ENCODE measurements around the gene SLITRK6. TPM values are rescaled to one million over a fixed set of nuclear protein-coding genes. Genes with fewer than 3 reads are reported as not detected.

SLITRK6 gene, protein sequence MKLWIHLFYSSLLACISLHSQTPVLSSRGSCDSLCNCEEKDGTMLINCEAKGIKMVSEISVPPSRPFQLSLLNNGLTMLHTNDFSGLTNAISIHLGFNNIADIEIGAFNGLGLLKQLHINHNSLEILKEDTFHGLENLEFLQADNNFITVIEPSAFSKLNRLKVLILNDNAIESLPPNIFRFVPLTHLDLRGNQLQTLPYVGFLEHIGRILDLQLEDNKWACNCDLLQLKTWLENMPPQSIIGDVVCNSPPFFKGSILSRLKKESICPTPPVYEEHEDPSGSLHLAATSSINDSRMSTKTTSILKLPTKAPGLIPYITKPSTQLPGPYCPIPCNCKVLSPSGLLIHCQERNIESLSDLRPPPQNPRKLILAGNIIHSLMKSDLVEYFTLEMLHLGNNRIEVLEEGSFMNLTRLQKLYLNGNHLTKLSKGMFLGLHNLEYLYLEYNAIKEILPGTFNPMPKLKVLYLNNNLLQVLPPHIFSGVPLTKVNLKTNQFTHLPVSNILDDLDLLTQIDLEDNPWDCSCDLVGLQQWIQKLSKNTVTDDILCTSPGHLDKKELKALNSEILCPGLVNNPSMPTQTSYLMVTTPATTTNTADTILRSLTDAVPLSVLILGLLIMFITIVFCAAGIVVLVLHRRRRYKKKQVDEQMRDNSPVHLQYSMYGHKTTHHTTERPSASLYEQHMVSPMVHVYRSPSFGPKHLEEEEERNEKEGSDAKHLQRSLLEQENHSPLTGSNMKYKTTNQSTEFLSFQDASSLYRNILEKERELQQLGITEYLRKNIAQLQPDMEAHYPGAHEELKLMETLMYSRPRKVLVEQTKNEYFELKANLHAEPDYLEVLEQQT
- total RNA-seq = 0.60 TPM
- long read RNA-seq = 0 reads

DNA sequence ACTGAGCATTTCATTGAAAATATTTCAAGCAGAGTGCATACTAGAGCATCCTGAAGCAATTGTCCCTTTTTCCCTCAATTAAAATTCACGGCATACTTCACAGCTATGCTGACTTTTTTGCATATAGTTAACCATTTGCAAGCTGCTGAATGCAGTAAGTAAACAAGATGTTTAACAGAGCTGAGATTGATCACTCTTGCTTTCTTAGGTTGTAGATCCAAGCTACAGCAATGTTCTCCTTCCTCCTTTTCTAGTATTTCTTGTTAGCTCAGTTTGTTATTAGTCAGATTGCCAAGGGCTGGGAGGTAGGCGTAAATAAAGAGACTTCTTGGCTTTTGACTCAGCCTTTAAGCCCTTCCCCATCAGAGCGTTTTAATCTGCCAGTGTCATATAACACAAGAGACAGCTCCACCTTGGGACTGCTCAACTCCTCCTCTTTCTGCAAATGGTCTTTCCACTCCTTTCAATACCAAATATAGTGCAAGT is at the start of gene SLITRK6:
TSS of gene SLITRK6 (minus strand) at position 323 of the 486 bp plus-strand sequence. CDS start 2,911 bp downstream, outside the sequence.
- DNase-seq (ENCODE audit: missing footprints) = no peak
- ATAC-seq = no peak
- intact Hi-C loops (cut with DNase I) = no loop called here

DNA sequence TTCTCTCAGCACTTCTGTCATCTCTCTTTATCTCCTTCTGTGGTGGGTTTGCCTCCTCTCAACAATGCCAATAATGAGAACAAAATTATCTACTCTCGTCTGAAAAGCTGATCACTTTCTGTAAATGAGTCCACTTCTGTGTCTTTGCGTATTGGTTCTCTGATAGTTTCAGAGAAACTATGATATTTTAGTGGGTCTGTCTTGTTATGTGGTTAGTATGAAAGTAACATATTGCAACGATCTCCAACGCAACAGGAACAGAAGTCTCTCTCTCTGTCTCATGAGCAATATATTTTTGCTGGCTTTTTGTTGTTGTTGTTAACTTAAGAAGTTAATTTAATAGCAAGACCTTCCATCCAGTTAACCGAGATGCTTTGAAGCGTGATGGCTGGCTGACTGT is 47.8 kb upstream of the SLITRK6 start:
- DNase-seq (ENCODE audit: missing footprints) (no peak), ATAC-seq (no peak)
- intact Hi-C loops (cut with DNase I) = no loop called here

DNA sequence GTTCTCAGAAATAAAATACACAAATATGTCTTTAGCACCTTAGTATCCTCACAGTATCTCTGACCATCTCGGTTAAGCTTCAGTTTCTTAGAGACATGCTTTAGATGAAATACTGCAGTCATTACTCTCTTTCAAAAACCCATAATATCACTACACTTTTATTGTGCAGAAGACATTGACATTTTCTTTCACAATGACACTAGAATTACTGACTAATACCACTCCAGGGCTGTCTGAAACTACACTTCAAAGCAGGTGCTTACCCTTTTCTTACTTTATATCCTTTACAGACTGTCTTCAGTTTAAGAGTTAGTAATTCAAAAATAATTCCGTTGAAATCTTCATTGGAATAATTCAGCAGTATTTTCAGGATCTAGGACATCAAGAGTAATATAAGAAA is 42.2 kb upstream of the SLITRK6 start:
- DNase-seq (ENCODE audit: missing footprints) = no peak
- no peak for ATAC-seq
- intact Hi-C loops (cut with DNase I) = no loop called here

DNA sequence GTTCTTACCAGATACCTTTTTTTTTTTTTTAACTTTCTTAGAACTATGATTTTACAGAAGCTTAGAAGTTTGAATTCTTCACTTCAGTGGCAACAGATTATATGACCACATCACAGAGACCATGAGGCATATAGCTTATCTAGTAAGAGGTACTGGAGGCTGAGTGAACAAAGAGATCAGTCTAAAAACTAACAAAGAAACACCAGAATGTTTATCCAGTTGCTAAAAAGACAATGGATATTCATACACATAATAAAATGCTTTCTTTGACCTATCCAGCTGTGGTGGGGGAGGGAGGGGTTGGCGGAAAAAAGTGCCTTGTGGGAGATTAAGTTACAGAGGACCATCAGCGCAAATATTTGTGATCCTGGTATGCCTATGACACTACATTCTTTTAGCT is 34.7 kb upstream of the SLITRK6 start:
- intact Hi-C loops (cut with DNase I) = no loop called here
- DNase-seq (ENCODE audit: missing footprints) (no peak), ATAC-seq (no peak)

DNA sequence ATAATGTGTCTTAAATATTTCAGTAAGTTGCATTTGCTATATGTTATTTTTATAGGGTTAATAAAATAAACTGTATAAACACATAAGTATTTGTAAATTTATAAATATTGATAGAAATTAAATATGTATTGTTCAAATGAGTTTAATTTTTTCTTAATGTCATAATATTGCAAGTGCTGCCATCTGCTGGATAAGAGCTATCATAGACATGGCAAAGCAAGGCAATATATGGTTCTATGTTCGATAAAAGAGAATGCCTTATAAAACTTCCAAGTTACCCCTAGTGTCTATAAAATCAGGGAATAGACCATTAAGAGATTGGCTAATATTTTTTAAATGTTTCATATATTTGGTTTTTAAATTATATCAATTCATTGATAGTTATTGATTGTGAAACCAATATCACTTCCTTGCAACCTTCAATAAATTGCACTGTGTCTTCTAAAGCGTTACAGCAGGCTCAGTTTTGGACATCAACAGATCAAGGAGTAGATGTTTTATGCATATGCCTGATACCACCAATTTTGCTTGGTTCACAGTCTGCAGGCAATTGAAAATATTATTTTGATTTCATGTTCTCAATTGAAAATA is 29.0 kb upstream of the SLITRK6 start:
- intact Hi-C loops (cut with DNase I) = no loop called here

DNA sequence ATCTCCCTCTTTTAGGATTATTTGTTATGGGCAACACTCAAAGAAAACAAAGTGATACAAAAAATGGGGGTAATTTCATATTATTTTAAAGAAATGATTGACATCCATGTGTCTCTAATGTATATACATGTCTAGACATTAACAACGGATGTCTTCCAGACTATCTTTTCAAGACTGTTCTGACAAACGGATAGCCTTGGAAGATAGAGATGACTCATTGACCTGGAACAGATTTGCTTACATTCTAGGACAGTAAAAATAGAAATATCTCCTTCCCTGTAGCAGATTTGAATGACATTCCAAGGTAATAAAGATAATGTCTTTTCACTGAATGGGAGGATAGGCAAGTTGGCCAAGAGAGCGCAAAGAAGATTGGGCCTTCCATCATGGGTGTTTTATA is 26.2 kb upstream of the SLITRK6 start:
- no peak for DNase-seq (ENCODE audit: missing footprints)
- intact Hi-C loops (cut with DNase I) = no loop called here

More for the DNA sequence above, 29.0 kb upstream of the SLITRK6 start:
- DNase-seq (ENCODE audit: missing footprints) = no peak
- ATAC-seq = no peak

DNA sequence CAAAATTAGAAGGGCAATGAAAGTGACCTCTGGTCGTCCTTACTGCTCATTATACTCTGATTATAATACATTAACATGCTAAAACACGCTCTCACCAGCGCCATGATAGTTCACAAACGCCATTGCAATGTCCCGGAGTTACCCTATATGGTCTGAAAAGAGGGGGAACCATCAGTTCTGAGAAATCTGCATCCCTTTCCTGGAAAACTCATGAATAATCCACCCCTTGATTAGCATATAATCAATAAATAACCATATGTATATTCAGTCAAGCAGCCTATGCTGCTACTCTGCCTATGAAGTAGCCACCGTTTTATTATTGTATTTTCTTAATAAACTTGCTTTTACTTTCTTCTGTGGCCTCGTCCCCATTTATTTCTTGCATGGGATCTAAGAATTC is 24.6 kb upstream of the SLITRK6 start:
- intact Hi-C loops (cut with DNase I) = no loop called here
- DNase-seq (ENCODE audit: missing footprints) (no peak), ATAC-seq (no peak)

More for the DNA sequence above, 26.2 kb upstream of the SLITRK6 start:
- ATAC-seq = no peak

DNA sequence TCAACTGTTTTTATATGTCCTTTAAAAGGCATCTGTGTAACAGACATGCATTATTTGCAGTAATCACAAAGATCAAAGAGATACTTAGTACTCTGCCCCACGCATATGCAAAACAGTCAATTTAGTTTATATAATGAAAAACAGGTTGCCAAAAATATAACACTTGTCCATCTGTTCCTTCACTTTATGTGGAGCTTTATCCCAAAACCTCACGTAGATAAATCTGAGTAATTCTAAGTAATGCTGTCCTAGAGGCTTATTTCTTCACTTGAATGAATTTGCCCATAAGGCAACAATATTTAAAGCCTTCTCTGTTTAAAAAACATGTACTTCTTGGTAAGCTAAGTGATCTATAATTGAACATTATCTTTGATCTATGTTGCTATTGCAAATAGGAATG is 20.3 kb upstream of the SLITRK6 start:
- intact Hi-C loops (cut with DNase I) = no loop called here
- no peak for ATAC-seq

DNA sequence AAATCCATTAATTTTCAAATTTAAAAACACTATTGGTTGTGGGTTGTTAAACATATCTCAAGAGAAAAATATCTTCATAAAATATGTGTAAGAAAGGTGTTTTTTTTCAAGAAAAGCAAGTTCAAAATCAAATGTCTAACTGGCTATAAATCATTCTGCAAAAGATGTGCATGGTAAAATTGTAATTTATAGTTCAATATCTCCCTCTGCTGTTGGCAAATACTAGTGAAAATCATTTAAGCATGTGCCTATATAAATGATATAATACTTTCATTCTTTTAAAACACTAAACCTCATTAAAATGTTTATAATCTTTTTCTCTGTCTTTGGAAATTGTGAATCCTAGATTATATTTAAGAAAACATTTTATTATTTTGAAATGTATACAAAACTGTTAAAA is 17.2 kb upstream of the SLITRK6 start:
- DNase-seq (ENCODE audit: missing footprints) (no peak), ATAC-seq (no peak)
- intact Hi-C loops (cut with DNase I) = no loop called here

More for the DNA sequence above, 20.3 kb upstream of the SLITRK6 start:
- no peak for DNase-seq (ENCODE audit: missing footprints)

DNA sequence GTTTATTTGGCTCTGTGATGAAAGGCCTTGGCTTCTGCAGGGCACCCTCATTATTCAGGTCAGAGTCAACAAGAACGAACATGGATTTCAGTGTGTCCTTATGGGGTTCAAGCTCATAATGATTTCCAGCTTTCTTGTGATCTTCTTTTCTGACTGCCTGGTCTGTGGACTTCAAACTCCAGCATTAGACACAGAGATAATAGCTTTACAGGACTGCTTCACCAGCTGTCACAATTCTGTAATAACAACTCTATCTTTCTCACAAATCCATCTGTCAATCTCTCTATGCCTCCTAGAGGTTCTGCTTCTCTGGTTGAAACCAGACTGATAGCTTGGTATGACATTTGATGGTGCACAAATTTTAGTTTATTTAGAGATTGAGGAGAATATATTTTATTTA is 13.1 kb upstream of the SLITRK6 start:
- ATAC-seq (no peak), DNase-seq (ENCODE audit: missing footprints) (no peak)
- intact Hi-C loops (cut with DNase I) = no loop called here

DNA sequence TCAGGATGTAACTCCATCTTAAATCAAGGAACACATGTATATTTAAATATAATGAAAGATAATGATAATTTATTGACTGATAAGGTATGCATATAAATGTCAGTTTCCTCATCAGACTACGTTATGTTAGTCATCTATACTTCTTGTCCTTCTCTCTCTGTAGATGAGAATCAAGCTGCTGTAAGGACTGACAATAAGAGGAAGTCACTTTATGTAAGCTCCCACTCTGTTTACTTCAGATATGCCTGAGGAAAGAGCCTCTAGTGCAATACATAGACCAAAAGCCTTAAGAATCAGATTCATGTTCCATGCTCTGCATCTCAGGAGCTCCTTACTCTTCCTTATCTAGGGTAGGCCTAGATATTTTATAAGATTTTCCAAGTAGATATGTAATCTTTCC is 9.6 kb upstream of the SLITRK6 start:
- intact Hi-C loops (cut with DNase I) = loop anchor here (5.0 kb wide), 2 partner anchors 892 to 912 kb away; no protein-coding TSS in a partner anchor
- no peak for DNase-seq (ENCODE audit: missing footprints)
- no peak for ATAC-seq

DNA sequence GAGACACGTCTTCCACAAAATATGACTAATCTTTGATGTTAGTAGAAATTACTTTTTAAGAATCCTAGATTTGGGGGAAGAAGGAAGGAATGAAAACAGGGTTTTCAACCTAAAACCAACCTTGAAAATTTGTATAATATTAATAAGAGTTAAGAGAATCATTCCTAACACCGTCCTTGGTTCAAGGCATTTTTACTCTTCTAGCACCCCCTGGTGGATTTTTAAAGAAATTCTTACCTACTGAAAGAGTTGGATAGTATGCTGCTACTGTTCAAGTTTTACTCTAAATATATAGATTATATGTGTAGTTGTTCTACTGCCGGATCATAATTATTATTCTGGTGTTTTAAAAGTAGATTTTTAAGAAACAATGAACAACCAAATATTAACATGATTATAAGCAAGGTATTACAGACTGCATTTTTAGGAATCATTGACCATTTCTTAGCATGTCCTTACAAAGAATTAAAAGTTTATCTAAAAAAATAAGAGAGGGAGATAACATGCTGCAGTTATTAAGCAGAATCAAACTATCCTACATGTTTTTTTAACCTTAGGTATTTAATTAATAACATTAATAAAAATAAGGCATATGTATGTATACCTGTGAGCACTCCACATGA is 7.4 kb upstream of the SLITRK6 start:
- DNase-seq (ENCODE audit: missing footprints) = no peak
- intact Hi-C loops (cut with DNase I) = loop anchor here (5.0 kb wide), 2 partner anchors 889 to 909 kb away; no protein-coding TSS in a partner anchor
- no peak for ATAC-seq

DNA sequence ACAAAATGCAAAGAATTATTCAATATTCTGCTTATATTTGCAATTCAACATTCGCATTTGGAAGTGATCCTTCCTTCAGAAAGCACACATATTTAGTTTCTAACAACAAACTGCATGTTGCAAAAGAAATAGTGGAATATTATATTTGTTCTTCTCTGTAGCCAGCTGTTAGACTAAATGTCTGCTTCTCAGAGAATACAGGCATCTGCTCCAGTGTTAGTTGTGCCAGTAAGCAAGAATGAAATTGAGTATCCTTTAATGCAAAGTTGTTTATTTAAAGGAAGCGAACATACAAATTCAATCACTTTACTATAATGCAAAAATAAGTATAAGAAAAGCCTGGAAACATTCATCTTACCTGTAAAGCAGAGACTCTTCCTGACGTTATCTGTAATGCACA is 663 bp downstream of the SLITRK6 start:
- intact Hi-C loops (cut with DNase I) = no loop called here
- no peak for DNase-seq (ENCODE audit: missing footprints)
- ATAC-seq = no peak

DNA sequence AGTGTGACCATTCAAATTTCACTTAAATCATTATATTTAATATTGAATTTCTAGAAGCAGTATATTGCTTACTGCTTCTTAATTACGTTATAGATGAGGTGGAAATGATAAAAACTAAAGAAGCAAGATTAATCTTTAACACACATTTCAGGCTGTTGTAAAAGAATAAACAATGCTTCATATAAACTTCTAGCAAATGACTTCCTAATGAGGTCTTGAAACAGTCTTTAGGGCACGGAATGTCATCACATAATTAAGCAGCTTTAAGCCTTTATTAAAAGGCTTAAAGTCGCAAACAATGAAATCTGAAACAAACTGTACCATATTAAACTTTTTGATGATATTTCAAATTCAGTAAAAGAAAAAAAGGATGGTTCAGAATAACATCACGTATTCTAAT is 1.9 kb downstream of the SLITRK6 start:
- no peak for DNase-seq (ENCODE audit: missing footprints)
- intact Hi-C loops (cut with DNase I) = no loop called here
- no peak for ATAC-seq

DNA sequence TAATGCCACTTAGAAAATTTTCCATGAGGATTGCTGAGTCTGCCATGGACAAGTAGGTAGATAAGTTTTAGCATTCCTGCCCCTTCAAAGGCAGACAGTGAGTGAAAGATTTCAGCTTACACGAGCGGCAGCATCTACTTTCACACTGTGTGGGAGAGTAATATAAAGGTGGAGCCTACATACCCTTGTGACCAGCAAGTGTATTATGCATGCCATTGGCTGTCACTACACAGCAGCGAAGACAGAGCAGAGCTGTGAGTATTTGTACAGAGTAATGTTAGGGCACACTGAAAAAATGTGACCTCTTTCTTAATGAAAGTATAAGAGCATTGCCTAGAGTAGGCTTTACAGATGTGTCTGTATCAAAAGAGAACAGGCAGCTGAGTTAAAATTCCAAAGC is 14.0 kb downstream of the SLITRK6 start:
- no peak for ATAC-seq
- intact Hi-C loops (cut with DNase I) = no loop called here
- no peak for DNase-seq (ENCODE audit: missing footprints)

DNA sequence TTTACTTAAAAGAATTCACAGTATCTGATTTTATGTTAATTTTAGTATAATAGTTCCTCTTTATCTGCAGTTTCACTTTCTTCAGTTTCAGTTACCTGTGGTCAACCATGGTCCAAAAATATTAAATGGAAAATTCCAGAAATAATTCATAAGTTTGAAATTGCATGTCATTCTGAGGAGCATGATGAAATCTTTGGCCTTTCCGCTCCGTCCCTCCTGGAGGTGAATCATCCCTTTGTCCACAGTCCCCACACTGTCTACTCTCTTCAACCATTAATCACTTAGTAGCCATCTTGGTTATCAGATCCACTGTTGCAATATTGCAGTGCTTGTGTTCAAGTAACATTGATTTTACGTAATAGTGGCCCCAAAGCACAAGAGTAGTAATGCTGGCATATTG is 26.9 kb downstream of the SLITRK6 start:
- intact Hi-C loops (cut with DNase I) = no loop called here
- no peak for DNase-seq (ENCODE audit: missing footprints)
- no peak for ATAC-seq

DNA sequence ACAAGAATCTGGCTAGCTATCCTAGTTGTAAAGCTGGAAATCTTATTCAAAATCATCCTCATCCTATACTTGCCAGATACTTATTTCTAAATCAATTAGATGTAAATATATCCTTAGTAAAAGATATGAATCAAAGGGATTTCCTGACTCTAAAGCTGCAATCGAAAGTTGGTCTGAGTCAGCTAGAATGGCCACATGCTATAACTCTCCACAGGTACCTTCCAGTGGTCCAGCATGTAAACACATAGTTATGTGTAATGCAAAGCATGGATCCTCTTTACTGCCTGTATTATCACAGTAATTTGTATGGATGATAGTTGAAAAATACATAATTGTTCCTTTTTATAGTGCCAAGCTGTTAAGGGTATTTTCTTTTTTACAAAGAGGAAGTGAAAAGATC is 27.4 kb downstream of the SLITRK6 start:
- no peak for ATAC-seq
- intact Hi-C loops (cut with DNase I) = no loop called here

DNA sequence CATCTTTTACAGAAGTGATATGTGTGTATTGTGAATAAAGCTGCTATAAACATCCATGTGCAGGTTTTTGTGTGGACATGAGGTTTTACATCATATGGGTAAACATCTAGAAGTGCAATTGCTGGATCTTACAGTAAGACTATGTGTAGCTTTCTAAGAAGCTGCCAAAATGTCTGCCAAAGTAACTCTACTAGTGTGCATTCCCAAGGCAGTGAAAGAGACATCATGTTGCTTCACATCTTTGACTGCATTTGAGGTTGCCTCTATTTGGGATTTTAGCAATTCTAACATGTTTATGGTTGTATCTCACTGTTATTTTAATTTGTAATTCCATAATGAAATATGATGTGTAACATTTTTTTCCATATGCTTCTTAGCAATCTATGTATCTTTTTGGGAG is 30.3 kb downstream of the SLITRK6 start:
- ATAC-seq = no peak
- DNase-seq (ENCODE audit: missing footprints) = no peak
- intact Hi-C loops (cut with DNase I) = no loop called here

More for the DNA sequence above, 27.4 kb downstream of the SLITRK6 start:
- no peak for DNase-seq (ENCODE audit: missing footprints)

DNA sequence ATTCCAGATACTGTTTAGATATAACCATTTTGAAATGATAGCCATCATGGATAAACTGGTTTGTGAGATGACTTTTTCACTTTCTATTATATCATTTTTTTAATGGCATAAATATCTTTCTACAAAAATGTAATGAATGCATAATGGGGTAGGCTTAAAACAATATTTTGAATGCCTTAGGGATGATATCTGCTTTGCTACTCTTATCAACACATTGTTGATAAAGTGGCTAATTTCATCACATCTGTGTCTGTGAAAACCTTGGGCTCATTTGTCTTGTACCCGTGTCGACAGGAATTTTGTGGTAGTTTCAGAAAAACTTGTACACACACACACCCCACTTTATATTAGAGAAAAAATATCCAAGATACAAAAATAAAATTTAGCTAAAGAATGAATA is 44.1 kb downstream of the SLITRK6 start:
- intact Hi-C loops (cut with DNase I) = no loop called here
- ATAC-seq (no peak), DNase-seq (ENCODE audit: missing footprints) (no peak)

All from Right ventricle myocardium inferior (tissue), 1 donor.